ENCODE results near the gene SUN2. TPM values are rescaled to one million over a fixed set of nuclear protein-coding genes. Genes with fewer than 3 reads are reported as not detected.

SUN2 gene
- total and polyA plus RNA-seq, 2 donors (not counting 3 experiments of a cell fraction or from before 2014, with no cell fraction given): 76.7 to 133 TPM

DNA sequence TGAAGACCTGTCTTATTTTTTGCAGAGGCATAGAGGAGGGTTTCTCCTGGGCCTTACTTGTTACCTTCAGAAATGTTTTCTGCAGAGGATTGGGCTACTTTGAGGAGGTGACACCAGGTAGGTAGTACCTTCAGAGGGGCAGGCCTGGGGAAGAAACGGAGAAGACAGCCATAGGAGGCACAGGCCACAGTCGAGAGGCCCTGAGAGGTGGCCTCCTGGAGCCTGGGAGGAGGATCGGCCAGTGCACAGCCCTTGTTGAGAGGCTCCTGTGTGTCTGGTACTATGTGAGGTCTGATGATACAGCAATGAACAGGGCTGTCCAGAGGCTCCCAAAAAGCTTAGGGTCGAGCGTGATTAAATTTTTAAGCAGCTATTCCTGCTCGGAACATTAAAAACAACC is 38.6 kb downstream of the SUN2 start:
- Histone ChIP-seq H3K4me2 (ENCODE audit: insufficient read depth, low read length) (no peak overlapping the region), H4K20me1 (replicated peaks; ENCODE audit: control insufficient read depth, extremely low read depth, insufficient read depth, low read length) (no peaks in the 10 kb centered on the region), H3K27me3 (ENCODE audit: control insufficient read depth in 2 of 2, insufficient read depth in 2 of 2, low read length in 2 of 2) (no peaks in the 10 kb centered on the region), H3K27ac (ENCODE audit: insufficient read depth, low read depth, low read length) (no peak overlapping the region), H3K36me3 (ENCODE audit: control insufficient read depth in 2 of 2, extremely low read depth in 1 of 2, insufficient read depth in 2 of 2, low read length in 2 of 2) (peaks cover 3 to 11% of the 10 kb centered on the region in 2 experiments), H3K9ac (replicated peaks; ENCODE audit: extremely low read depth, insufficient read depth, low read length) (no peak overlapping the region), H3K9me3 (replicated peaks; ENCODE audit: control insufficient read depth, insufficient read depth, low read length) (no peaks in the 10 kb centered on the region), H3K4me1 (ENCODE audit: control insufficient read depth, extremely low read depth, insufficient read depth, low read length) (peaks cover 10% of the 10 kb centered on the region), H3K79me2 (ENCODE audit: control insufficient read depth, insufficient read depth, low read length) (peaks cover 34% of the 10 kb centered on the region), H3K9me1 (replicated peaks; ENCODE audit: control insufficient read depth, extremely low read depth, insufficient read depth, low read length) (no peaks in the 10 kb centered on the region), H3K4me3 (replicated peaks in 1 of 3; ENCODE audit: insufficient read depth in 1 of 3, low read depth in 1 of 3, low read length in 3 of 3) (no peak overlapping the region), H2AFZ (ENCODE audit: low read depth, low read length) (no peak overlapping the region)
- TF ChIP-seq POLR2A (IDR thresholded peaks at IDR 0.05; ENCODE audit: low read depth, low read length): no peak
- TF ChIP-seq, protein P1, sequence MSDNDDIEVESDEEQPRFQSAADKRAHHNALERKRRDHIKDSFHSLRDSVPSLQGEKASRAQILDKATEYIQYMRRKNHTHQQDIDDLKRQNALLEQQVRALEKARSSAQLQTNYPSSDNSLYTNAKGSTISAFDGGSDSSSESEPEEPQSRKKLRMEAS (IDR thresholded peaks at IDR 0.05; ENCODE audit: insufficient read depth, insufficient read length): no peak
- no peak for TF ChIP-seq EZH2 (IDR thresholded peaks at IDR 0.05; ENCODE audit: borderline replicate concordance, low read depth, low read length, severe bottlenecking)
- no peak for TF ChIP-seq POLR2AphosphoS5 (IDR thresholded peaks at IDR 0.05; ENCODE audit: insufficient read depth, low read depth, low read length)
- TF ChIP-seq, protein P2, sequence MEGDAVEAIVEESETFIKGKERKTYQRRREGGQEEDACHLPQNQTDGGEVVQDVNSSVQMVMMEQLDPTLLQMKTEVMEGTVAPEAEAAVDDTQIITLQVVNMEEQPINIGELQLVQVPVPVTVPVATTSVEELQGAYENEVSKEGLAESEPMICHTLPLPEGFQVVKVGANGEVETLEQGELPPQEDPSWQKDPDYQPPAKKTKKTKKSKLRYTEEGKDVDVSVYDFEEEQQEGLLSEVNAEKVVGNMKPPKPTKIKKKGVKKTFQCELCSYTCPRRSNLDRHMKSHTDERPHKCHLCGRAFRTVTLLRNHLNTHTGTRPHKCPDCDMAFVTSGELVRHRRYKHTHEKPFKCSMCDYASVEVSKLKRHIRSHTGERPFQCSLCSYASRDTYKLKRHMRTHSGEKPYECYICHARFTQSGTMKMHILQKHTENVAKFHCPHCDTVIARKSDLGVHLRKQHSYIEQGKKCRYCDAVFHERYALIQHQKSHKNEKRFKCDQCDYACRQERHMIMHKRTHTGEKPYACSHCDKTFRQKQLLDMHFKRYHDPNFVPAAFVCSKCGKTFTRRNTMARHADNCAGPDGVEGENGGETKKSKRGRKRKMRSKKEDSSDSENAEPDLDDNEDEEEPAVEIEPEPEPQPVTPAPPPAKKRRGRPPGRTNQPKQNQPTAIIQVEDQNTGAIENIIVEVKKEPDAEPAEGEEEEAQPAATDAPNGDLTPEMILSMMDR (IDR thresholded peaks at IDR 0.05; ENCODE audit: extremely low read depth in 1 of 2, insufficient read depth in 1 of 2, low read depth in 1 of 2, low read length in 2 of 2): no peak
- no peak for TF ChIP-seq JUN (IDR thresholded peaks at IDR 0.05; ENCODE audit: borderline replicate concordance, insufficient read depth, insufficient read length, low read depth)
- no peak for TF ChIP-seq GATA2 (IDR thresholded peaks at IDR 0.05; ENCODE audit: insufficient read depth, insufficient read length, low read depth, low read length)
- TF ChIP-seq FOS (IDR thresholded peaks at IDR 0.05; ENCODE audit: borderline replicate concordance, insufficient read depth, low read length): no peak
- no peak for TF ChIP-seq MYC (IDR thresholded peaks at IDR 0.05; ENCODE audit: low read depth, low read length)
- ChIA-PET CTCF (interaction anchor here (1.4 to 2.0 kb wide), 2 partner anchors 10 to 14 kb away, joined by 4 to 11 read pairs; no protein-coding TSS in a partner anchor), POLR2A (no interaction called here)
- BruUV-seq (replicated peaks): no TSS peak
- dilution Hi-C loops (cut with MboI; ENCODE audit: extremely low pct_ligation_motif_present, low sequenced_read_pairs): no loop called here
- no peak for FAIRE-seq
- no peak for DNase-seq (ENCODE audit: low read depth, low spot score)
- intact Hi-C loops (cut with micrococcal nuclease): no loop called here
